HepG2 (cell line): ENCODE results near the gene CPEB4. TPM values are rescaled to one million over a fixed set of nuclear protein-coding genes. Genes with fewer than 3 reads are reported as not detected.

Experiments
- ERF ChIP-seq: IDR thresholded peaks from 2 replicates; pipeline ENCODE4 v1.6.1; 2018; ENCODE audit warnings: missing biosample characterization, missing genetic modification reagents
- GATA4 ChIP-seq: sonication (generic); IDR thresholded peaks from 2 replicates; pipeline ENCODE4 v1.6.1; 2016; ENCODE audit warnings: antibody characterized with exemption, low read depth, borderline replicate concordance
- IRF9 ChIP-seq: sonication (generic); formaldehyde crosslinking; IDR thresholded peaks from 2 replicates; pipeline ENCODE4 v1.8.0; 2022; ENCODE audit warnings: missing genetic modification reagents, mild to moderate bottlenecking, borderline replicate concordance
- MAF1 ChIP-seq: sonication (generic); formaldehyde crosslinking; IDR thresholded peaks from 2 replicates; pipeline ENCODE4 v1.5.0; 2020; ENCODE audit warnings: missing genetic modification reagents, borderline replicate concordance
- MBD4 ChIP-seq: IDR thresholded peaks from 2 replicates; pipeline ENCODE4 v1.6.1; 2012; ENCODE audit warnings: low read length, inconsistent platforms, borderline replicate concordance
- MED8 ChIP-seq: sonication (generic); formaldehyde crosslinking; IDR thresholded peaks from 2 replicates; pipeline ENCODE4 v1.8.1; 2023; ENCODE audit warnings: mild to moderate bottlenecking, missing genetic modification reagents; ENCODE audit not compliant: insufficient replicate concordance
- NCOA1 ChIP-seq: sonication (generic); formaldehyde crosslinking; IDR thresholded peaks from 2 replicates; pipeline ENCODE4 v1.9.0; 2021; ENCODE audit warnings: missing genetic modification reagents
- NFKB2 ChIP-seq: sonication (generic); formaldehyde crosslinking; IDR thresholded peaks from 2 replicates; pipeline ENCODE4 v1.4.0; 2020; ENCODE audit warnings: missing genetic modification reagents, borderline replicate concordance
- PCBP2 ChIP-seq: fragments of 200-400 bp; formaldehyde crosslinking; optimal IDR thresholded peaks from 2 replicates; pipeline ENCODE3; 2018; ENCODE audit warnings: low read length, low read depth; ENCODE audit not compliant: poor library complexity, severe bottlenecking
- POGZ ChIP-seq: sonication (generic); formaldehyde crosslinking; IDR thresholded peaks from 2 replicates; pipeline ENCODE4 v1.4.0; 2020; ENCODE audit warnings: mild to moderate bottlenecking, missing genetic modification reagents
- RBFOX2 ChIP-seq: fragments of 200-400 bp; formaldehyde crosslinking; IDR thresholded peaks from 2 replicates; pipeline ENCODE4 v1.6.1; 2017; ENCODE audit warnings: low read depth, mild to moderate bottlenecking, low read length
- TCF12 ChIP-seq, 2 experiments: fragments of 450-650 bp in 1 of 2; sonication (generic) in 1 of 2; formaldehyde crosslinking in 1 of 2; IDR thresholded peaks; 2 replicates each; pipeline versions ENCODE4 v1.6.1 to v1.8.0; 2017 to 2022; ENCODE audit warnings: antibody characterized with exemption in 1 of 2, mild to moderate bottlenecking in 1 of 2, missing genetic modification reagents in 1 of 2, moderate library complexity in 1 of 2
- TRIM24 ChIP-seq: sonication (generic); formaldehyde crosslinking; IDR thresholded peaks from 2 replicates; pipeline ENCODE4 v1.8.0; 2022; ENCODE audit warnings: mild to moderate bottlenecking, missing genetic modification reagents
- ZBTB14 ChIP-seq: sonication (generic); formaldehyde crosslinking; IDR thresholded peaks from 2 replicates; pipeline ENCODE4 v1.4.0; 2020; ENCODE audit warnings: missing genetic modification reagents
- ZKSCAN8 ChIP-seq: IDR thresholded peaks from 2 replicates; pipeline ENCODE4 v1.6.1; 2016; ENCODE audit warnings: borderline replicate concordance, missing genetic modification reagents, missing compliant biosample characterization
- ZNF160 ChIP-seq: sonication (generic); formaldehyde crosslinking; IDR thresholded peaks from 2 replicates; pipeline ENCODE4 v1.8.0; 2022; ENCODE audit warnings: mild to moderate bottlenecking, inconsistent platforms, missing genetic modification reagents
- ZNF281 ChIP-seq: sonication (generic); formaldehyde crosslinking; IDR thresholded peaks from 2 replicates; pipeline ENCODE4 v1.4.0; 2020; ENCODE audit warnings: missing genetic modification reagents, borderline replicate concordance
- ZNF382 ChIP-seq: sonication (generic); formaldehyde crosslinking; IDR thresholded peaks from 2 replicates; pipeline ENCODE4 v1.5.0; 2020; ENCODE audit warnings: missing genetic modification reagents, mild to moderate bottlenecking, borderline replicate concordance
- ZNF720 ChIP-seq: sonication (generic); formaldehyde crosslinking; IDR thresholded peaks from 2 replicates; pipeline ENCODE4 v1.4.0; 2020; ENCODE audit warnings: missing genetic modification reagents
- ZNF740 ChIP-seq: sonication (generic); formaldehyde crosslinking; IDR thresholded peaks from 2 replicates; pipeline ENCODE4 v1.4.0; 2020; ENCODE audit warnings: missing genetic modification reagents
- polyA plus RNA-seq, 8 experiments: library from polyadenylated mRNA; depleted of rRNA in 3 of 8; stranded (reverse) in 7 of 8; unstranded in 1 of 8; fragments of >200 nt; fragmentation: Illumina TruSeq in 4 of 8; extraction: Trizol in 4 of 8; gene quantifications; 2 replicates each; pipeline versions ENCODE4 v1.2.1 to v1.2.3, GENCODE V29; 2011 to 2016; ENCODE audit warnings: low read depth in 4 of 8, missing spikeins in 1 of 8, mixed read lengths in 1 of 8; ENCODE audit not compliant: insufficient read depth in 1 of 8
- total RNA-seq, 5 experiments: library from RNA; depleted of rRNA; stranded (reverse); fragments of >200 nt; fragmentation: Illumina TruSeq; extraction: Trizol; gene quantifications; 2 replicates each; pipeline ENCODE4 v1.2.3, GENCODE V29; 2016; ENCODE audit warnings: low read depth in 1 of 5
- TF ChIP-seq, protein P1 (sequence below): IDR thresholded peaks from 2 replicates; pipeline ENCODE4 v1.6.1; 2016
- TF ChIP-seq, protein P2 (sequence below): sonication (generic); formaldehyde crosslinking; IDR thresholded peaks from 2 replicates; pipeline ENCODE4 v1.4.0; 2020; ENCODE audit warnings: mild to moderate bottlenecking, low read depth, missing genetic modification reagents

The CPEB4 gene
- total and polyA plus RNA-seq, 2 of the 13 experiments (the other 11 are each of a cell fraction or from before 2014, with no cell fraction given), result 7.7 to 26.7 TPM

DNA sequence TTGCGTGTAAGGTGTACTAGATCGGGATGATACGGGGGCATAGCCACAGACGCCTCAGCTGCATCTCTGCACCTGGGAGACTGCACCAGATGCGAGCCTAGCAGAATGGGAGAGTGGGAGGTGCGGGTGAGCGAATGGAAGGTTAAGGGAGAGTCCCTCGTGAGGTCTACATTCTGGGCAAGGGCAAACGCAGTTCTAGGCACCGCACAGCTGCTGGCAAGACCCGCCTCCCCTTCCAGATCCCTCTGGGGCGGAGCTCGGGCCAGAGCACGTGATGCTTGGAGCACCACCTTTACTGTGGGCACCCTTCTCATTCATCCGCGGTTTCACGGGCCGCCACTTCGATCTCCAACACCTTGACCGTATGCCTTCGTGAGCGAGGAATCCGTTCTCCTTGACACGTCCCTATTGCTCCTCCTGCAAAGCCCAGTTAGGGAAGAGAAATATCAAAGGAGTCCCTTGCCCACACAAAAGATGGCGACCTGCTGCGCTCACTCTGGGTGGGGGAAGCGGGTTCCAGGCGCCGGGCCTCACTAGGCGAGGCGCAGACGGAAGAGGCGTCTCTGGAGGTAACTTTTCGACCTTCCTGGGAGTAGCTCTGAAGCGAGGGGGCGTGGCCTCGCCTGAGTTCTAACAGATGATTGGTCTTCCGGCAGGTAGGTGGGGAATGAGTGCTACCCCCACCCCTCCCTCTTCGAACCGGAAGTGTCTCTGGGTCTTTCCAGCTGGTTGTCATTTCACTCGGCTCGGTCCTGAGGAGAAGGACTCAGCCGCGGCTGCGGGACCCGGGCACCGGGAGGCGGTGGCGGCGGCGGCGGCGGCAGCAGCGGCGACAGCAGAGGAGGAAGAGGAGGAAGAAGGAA, at the start of gene CPEB4 (continued):
- TF ChIP-seq TRIM24 (CRISPR knock-in tag) (no peak), NCOA1 (CRISPR knock-in tag) (no peak), ZNF720 (CRISPR knock-in tag) (no peak), ZNF281 (peak; percentile 53; the same call in 1 of the 2 replicates), ERF (CRISPR knock-in tag) (peak; percentile 42; the same call in 1 of the 2 replicates), ZKSCAN8 (no peak), TCF12 (IDR thresholded peaks at IDR 0.05) (no peak), TCF12 (CRISPR knock-in tag; IDR thresholded peaks at IDR 0.05) (no peak), MED8 (no peak), NFKB2 (CRISPR knock-in tag) (peak; percentile 78; the same call in 1 of the 2 replicates), PCBP2 (no peak), MAF1 (CRISPR knock-in tag) (no peak), ZNF160 (CRISPR knock-in tag) (no peak), IRF9 (CRISPR knock-in tag) (peak; percentile 58; the same call in 1 of the 2 replicates), GATA4 (no peak; the same call in 1 of the 2 replicates), ZBTB14 (CRISPR knock-in tag) (no peak), RBFOX2 (peak; percentile 94), ZNF382 (CRISPR knock-in tag) (no peak), MBD4 (no peak), POGZ (CRISPR knock-in tag) (peak; percentile 93), ZNF740 (CRISPR knock-in tag) (peak; percentile 59; the same call in 1 of the 2 replicates)
- TF ChIP-seq, protein P1, sequence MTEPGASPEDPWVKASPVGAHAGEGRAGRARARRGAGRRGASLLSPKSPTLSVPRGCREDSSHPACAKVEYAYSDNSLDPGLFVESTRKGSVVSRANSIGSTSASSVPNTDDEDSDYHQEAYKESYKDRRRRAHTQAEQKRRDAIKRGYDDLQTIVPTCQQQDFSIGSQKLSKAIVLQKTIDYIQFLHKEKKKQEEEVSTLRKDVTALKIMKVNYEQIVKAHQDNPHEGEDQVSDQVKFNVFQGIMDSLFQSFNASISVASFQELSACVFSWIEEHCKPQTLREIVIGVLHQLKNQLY (CRISPR knock-in tag), result no peak; the same call in 1 of the 2 replicates
- TF ChIP-seq, protein P2, sequence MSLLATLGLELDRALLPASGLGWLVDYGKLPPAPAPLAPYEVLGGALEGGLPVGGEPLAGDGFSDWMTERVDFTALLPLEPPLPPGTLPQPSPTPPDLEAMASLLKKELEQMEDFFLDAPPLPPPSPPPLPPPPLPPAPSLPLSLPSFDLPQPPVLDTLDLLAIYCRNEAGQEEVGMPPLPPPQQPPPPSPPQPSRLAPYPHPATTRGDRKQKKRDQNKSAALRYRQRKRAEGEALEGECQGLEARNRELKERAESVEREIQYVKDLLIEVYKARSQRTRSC (CRISPR knock-in tag), result no peak
